GM12878 (cell line): ENCODE data around the gene IRF2BP1. TPM values are rescaled to one million over a fixed set of nuclear protein-coding genes. Genes with fewer than 3 reads are reported as not detected.

Source experiments
- BHLHE40 ChIP-seq, 2 experiments: fragments of 450-650 bp in 1 of 2; IDR thresholded peaks; 2 replicates each; pipeline ENCODE4 v1.6.1; 2011 to 2017; ENCODE audit warnings: low read depth in 2 of 2, borderline replicate concordance in 1 of 2, improper control_type of control experiment in 1 of 2, low read length in 1 of 2, mild to moderate bottlenecking in 1 of 2
- ELK1 ChIP-seq: IDR thresholded peaks from 2 replicates; pipeline ENCODE4 v1.6.1; 2012; ENCODE audit warnings: low read depth, low read length, improper control_type of control experiment
- EP300 ChIP-seq, 2 experiments: fragments of 150-350 bp in 1 of 2; IDR thresholded peaks; 2 replicates each; pipeline ENCODE4 v1.6.1; 2011 to 2012; ENCODE audit warnings: low read depth in 2 of 2, low read length in 2 of 2, borderline replicate concordance in 1 of 2, improper control_type of control experiment in 1 of 2, inconsistent platforms in 1 of 2; ENCODE audit not compliant: control insufficient read depth in 1 of 2
- GABPA ChIP-seq: IDR thresholded peaks from 2 replicates; pipeline ENCODE4 v1.6.1; 2014; ENCODE audit warnings: antibody characterized with exemption, low read depth, mild to moderate bottlenecking, inconsistent platforms
- HSF1 ChIP-seq: fragments of 150-350 bp; IDR thresholded peaks from 2 replicates; pipeline ENCODE4 v1.6.1; 2014; ENCODE audit warnings: mild to moderate bottlenecking, low read depth, low read length
- IKZF2 ChIP-seq, 2 experiments: fragments of 450-650 bp; IDR thresholded peaks; 2 replicates each; pipeline ENCODE4 v1.6.1; 2017; ENCODE audit warnings: mild to moderate bottlenecking in 2 of 2, moderate library complexity in 2 of 2
- MEF2B ChIP-seq: fragments of 450-650 bp; IDR thresholded peaks from 2 replicates; pipeline ENCODE4 v1.6.1; 2018; ENCODE audit warnings: mild to moderate bottlenecking, moderate library complexity; ENCODE audit not compliant: partially characterized antibody, poor library complexity, severe bottlenecking
- MXI1 ChIP-seq: fragments of 150-350 bp; IDR thresholded peaks from 2 replicates; pipeline ENCODE4 v1.6.1; 2011; ENCODE audit warnings: low read depth, mild to moderate bottlenecking, inconsistent platforms, low read length, improper control_type of control experiment
- NFIC ChIP-seq: IDR thresholded peaks from 2 replicates; pipeline ENCODE4 v1.6.1; 2012; ENCODE audit warnings: low read depth, mild to moderate bottlenecking, inconsistent platforms, low read length, moderate library complexity
- NR2C1 ChIP-seq: fragments of 450-650 bp; IDR thresholded peaks from 2 replicates; pipeline ENCODE4 v1.6.1; 2017; ENCODE audit warnings: antibody characterized with exemption, mild to moderate bottlenecking, moderate library complexity
- PAX8 ChIP-seq: fragments of 450-650 bp; IDR thresholded peaks from 2 replicates; pipeline ENCODE4 v1.6.1; 2017; ENCODE audit warnings: mild to moderate bottlenecking, moderate library complexity
- POLR2A ChIP-seq: IDR thresholded peaks from 2 replicates; pipeline ENCODE4 v1.6.1; 2011; ENCODE audit warnings: low read depth, mild to moderate bottlenecking, low read length
- POLR2AphosphoS5 ChIP-seq: IDR thresholded peaks from 2 replicates; pipeline ENCODE4 v1.6.1; 2011; ENCODE audit warnings: mild to moderate bottlenecking, low read length, inconsistent platforms
- RAD51 ChIP-seq: fragments of 450-650 bp; IDR thresholded peaks from 2 replicates; pipeline ENCODE4 v1.6.1; 2016; ENCODE audit warnings: moderate library complexity, mild to moderate bottlenecking, inconsistent platforms
- RCOR1 ChIP-seq: conservative IDR thresholded peaks from 2 replicates; pipeline ENCODE4 v1.6.1; 2012; ENCODE audit warnings: low read depth, low read length, improper control_type of control experiment
- SMAD1 ChIP-seq: fragments of 450-650 bp; IDR thresholded peaks from 2 replicates; pipeline ENCODE4 v1.6.1; 2018; ENCODE audit warnings: mild to moderate bottlenecking, low read depth; ENCODE audit not compliant: partially characterized antibody
- SPI1 ChIP-seq: IDR thresholded peaks from 2 replicates; pipeline ENCODE4 v1.6.1; 2011; ENCODE audit warnings: low read depth, mild to moderate bottlenecking, low read length, moderate library complexity, borderline replicate concordance; ENCODE audit not compliant: insufficient read depth
- SRF ChIP-seq, 2 experiments: IDR thresholded peaks; 2 replicates each; pipeline ENCODE4 v1.6.1; 2011; ENCODE audit warnings: low read depth in 2 of 2, low read length in 2 of 2, mild to moderate bottlenecking in 1 of 2, moderate library complexity in 1 of 2
- SUZ12 ChIP-seq: fragments of 200-600 bp; sonication (generic); IDR thresholded peaks from one replicate; pipeline ENCODE4 v1.6.1; 2018; ENCODE audit warnings: antibody characterized with exemption, mild to moderate bottlenecking; ENCODE audit not compliant: unreplicated experiment
- ZBTB4 ChIP-seq: fragments of 450-650 bp; formaldehyde crosslinking; IDR thresholded peaks from 2 replicates; pipeline ENCODE4 v1.4.0; 2022; ENCODE audit warnings: mild to moderate bottlenecking, moderate library complexity
- ZNF217 ChIP-seq: fragments of 450-650 bp; IDR thresholded peaks from 2 replicates; pipeline ENCODE4 v1.6.1; 2017; ENCODE audit warnings: antibody characterized with exemption, mild to moderate bottlenecking
- ZNF24 ChIP-seq: fragments of 450-650 bp; IDR thresholded peaks from 2 replicates; pipeline ENCODE4 v1.6.1; 2017; ENCODE audit warnings: antibody characterized with exemption, mild to moderate bottlenecking
- polyA plus RNA-seq, 11 experiments: library from polyadenylated mRNA; depleted of rRNA in 4 of 11; unstranded in 6 of 11; stranded (reverse) in 5 of 11; fragments of >200 nt; fragmentation: Nextera tagmentation in 4 of 11; fragmentation: Illumina TruSeq in 1 of 11; extraction: Ambion mirVana in 4 of 11; extraction: Trizol in 1 of 11; gene quantifications; 1 replicate in 1 of 11; 2 replicates in 10 of 11; pipeline versions ENCODE4 v1.2.1 to v1.2.3, GENCODE V29; 2011 to 2016; ENCODE audit warnings: inconsistent platforms in 2 of 11, missing spikeins in 2 of 11, low read depth in 1 of 11
- total RNA-seq, 4 experiments: library from RNA; depleted of rRNA in 3 of 4; stranded (reverse); fragments of >200 nt in 3 of 4; fragmentation: Illumina TruSeq in 1 of 4; extraction: Trizol in 1 of 4; gene quantifications; 2 replicates each; pipeline versions ENCODE4 v1.2.1 to v1.2.3, GENCODE V29; 2013 to 2021
- TF ChIP-seq, protein P1 (sequence below): fragments of 450-650 bp; IDR thresholded peaks from 2 replicates; pipeline ENCODE4 v1.6.1; 2017; ENCODE audit warnings: mild to moderate bottlenecking, low read depth, inconsistent platforms; ENCODE audit not compliant: poor library complexity, severe bottlenecking

IRF2BP1 gene
- total and polyA plus RNA-seq, 10 of the 15 experiments (the other 5 are each of a cell fraction or from before 2014, with no cell fraction given) = 0.31 to 24.4 (median 4.4) TPM

DNA sequence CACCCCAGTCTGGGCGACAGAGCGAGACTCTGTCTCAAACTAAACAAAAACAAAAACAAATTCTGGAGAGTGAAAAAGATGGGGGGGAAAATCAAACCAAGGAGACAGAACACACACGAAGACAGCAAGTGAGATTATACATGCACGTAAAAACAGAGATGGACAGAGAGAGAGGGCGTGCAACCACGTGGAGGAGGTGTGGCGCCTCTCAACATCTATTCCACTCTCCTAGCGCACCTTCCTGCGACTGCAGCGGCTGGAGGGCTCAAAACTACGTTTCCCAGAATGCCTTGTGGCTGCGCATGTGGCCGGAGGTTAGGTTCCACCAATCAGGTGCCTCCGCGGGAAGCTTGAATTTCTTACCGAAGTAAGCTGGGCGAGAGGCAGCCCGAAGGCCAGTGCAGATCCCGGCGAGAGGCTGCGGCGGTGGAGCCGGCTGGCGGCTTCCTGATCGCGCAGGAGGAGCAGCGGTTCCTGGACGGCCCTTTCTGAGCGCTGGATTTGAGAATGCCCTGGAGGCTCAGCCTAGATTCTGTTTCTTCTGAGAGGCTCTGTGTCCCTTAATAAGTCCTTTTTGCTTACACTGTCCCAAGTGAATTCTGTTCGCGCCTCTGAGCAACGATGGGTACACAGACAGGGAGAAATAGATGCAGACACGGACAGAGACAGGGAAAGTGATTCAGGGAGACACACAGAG lies 41.8 kb upstream of the IRF2BP1 start (continued):
- TF ChIP-seq MXI1 = peak; percentile 75
- no peak for TF ChIP-seq ELK1
- TF ChIP-seq RCOR1 = no peak
- peak; percentile 62 for TF ChIP-seq POLR2AphosphoS5
- no peak for TF ChIP-seq NFIC
- no peak for TF ChIP-seq SUZ12
- TF ChIP-seq NR2C1 = peak; percentile 92
- TF ChIP-seq, protein P1, sequence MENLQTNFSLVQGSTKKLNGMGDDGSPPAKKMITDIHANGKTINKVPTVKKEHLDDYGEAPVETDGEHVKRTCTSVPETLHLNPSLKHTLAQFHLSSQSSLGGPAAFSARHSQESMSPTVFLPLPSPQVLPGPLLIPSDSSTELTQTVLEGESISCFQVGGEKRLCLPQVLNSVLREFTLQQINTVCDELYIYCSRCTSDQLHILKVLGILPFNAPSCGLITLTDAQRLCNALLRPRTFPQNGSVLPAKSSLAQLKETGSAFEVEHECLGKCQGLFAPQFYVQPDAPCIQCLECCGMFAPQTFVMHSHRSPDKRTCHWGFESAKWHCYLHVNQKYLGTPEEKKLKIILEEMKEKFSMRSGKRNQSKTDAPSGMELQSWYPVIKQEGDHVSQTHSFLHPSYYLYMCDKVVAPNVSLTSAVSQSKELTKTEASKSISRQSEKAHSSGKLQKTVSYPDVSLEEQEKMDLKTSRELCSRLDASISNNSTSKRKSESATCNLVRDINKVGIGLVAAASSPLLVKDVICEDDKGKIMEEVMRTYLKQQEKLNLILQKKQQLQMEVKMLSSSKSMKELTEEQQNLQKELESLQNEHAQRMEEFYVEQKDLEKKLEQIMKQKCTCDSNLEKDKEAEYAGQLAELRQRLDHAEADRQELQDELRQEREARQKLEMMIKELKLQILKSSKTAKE = no peak
- TF ChIP-seq SRF (IDR thresholded peaks at IDR 0.05; ENCODE audit: low read depth in 2 of 2, low read length in 2 of 2) = no peak
- TF ChIP-seq PAX8 = no peak
- no peak for TF ChIP-seq HSF1
- no peak for TF ChIP-seq ZNF217
- TF ChIP-seq GABPA = peak; percentile 71; the same call in 1 of the 2 replicates
- TF ChIP-seq SPI1 = no peak
- no peak for TF ChIP-seq MEF2B
- no peak for TF ChIP-seq ZNF24
- peak in 1 of 2 experiments; percentile 33; a peak in 1 of 4 replicates for TF ChIP-seq BHLHE40 (IDR thresholded peaks at IDR 0.05; ENCODE audit: borderline replicate concordance in 1 of 2, low read depth in 2 of 2, low read length in 1 of 2)
- TF ChIP-seq SMAD1 = no peak
- peak; percentile 82 for TF ChIP-seq POLR2A
- peak; percentile 91 for TF ChIP-seq RAD51
- no peak for TF ChIP-seq ZBTB4 (CRISPR knock-in tag)
- no peak for TF ChIP-seq EP300 (IDR thresholded peaks at IDR 0.05; ENCODE audit: borderline replicate concordance in 1 of 2, control insufficient read depth in 1 of 2, low read depth in 2 of 2, low read length in 2 of 2)
- TF ChIP-seq IKZF2 (IDR thresholded peaks at IDR 0.05) = no peak
